IMR-90 (cell line): ENCODE results near the gene GJA4. TPM values are rescaled to one million over a fixed set of nuclear protein-coding genes. Genes with fewer than 3 reads are reported as not detected.
"Not testable (repeated sequence)": the region's sequence is repeated elsewhere in the genome, so short reads cannot be mapped to it uniquely, and the experiment has no call there.

Source experiments
- ATAC-seq: fragments of 200-7000 bp; cut with Tn5 transposase; 2 replicates; pipeline ENCODE4 v1.9.1; 2020; ENCODE audit warnings: low read depth, mild to moderate bottlenecking, moderate library complexity
- BruUV-seq: library from RNA; stranded (reverse); fragments of 400-500 nt; replicated peaks from 2 replicates; lab custom pipeline; 2021; lab: Mats Ljungman, UMichigan
- CTCF ChIA-PET: fragments of 300-600 bp; formaldehyde crosslinking; extraction: SDS; loops from one replicate; lab custom pipeline; 2021; ENCODE audit warnings: antibody characterized with exemption; lab: Yijun Ruan, JAX
- POLR2A ChIA-PET: fragments of 300-600 bp; sonication (Branson Sonifier 250); formaldehyde crosslinking; loops from one replicate; lab custom pipeline; 2022; ENCODE audit warnings: antibody characterized with exemption; ENCODE audit not compliant: unreplicated experiment; lab: Charles Lee
- DNase-seq: peaks from one replicate; pipeline ENCODE4 v3.0.0; 2013
- H2AFZ ChIP-seq: replicated peaks from 2 replicates; pipeline ENCODE3; 2013; ENCODE audit warnings: low read length, mild to moderate bottlenecking; ENCODE audit not compliant: poor library complexity
- H2AK5ac ChIP-seq: 2 replicates; pipeline ENCODE4 v1.6.1; 2013; ENCODE audit warnings: low read depth, low read length, inconsistent platforms
- H2AK9ac ChIP-seq: replicated peaks from 2 replicates; pipeline ENCODE3; 2013; ENCODE audit warnings: mild to moderate bottlenecking, low read depth, low read length, moderate library complexity; ENCODE audit not compliant: poor library complexity
- H2BK120ac ChIP-seq: 2 replicates; pipeline ENCODE4 v1.6.1; 2013; ENCODE audit warnings: low read depth, low read length, inconsistent platforms
- H2BK15ac ChIP-seq: 3 replicates; pipeline ENCODE4 v1.6.1; 2013; ENCODE audit warnings: low read depth, low read length, inconsistent platforms
- H2BK20ac ChIP-seq: 2 replicates; pipeline ENCODE4 v1.6.1; 2013; ENCODE audit warnings: low read depth, mild to moderate bottlenecking, inconsistent platforms, low read length, moderate library complexity
- H2BK5ac ChIP-seq: 2 replicates; pipeline ENCODE4 v1.6.1; 2013; ENCODE audit warnings: mild to moderate bottlenecking, low read depth, low read length, inconsistent platforms; ENCODE audit not compliant: poor library complexity, severe bottlenecking
- H3K14ac ChIP-seq: replicated peaks from 2 replicates; pipeline ENCODE4 v1.6.1; 2013; ENCODE audit warnings: low read depth, low read length, inconsistent platforms
- H3K18ac ChIP-seq: 2 replicates; pipeline ENCODE4 v1.6.1; 2013; ENCODE audit warnings: low read depth, low read length, control low read depth
- H3K23ac ChIP-seq: 2 replicates; pipeline ENCODE4 v1.6.1; 2013; ENCODE audit warnings: low read depth, low read length, inconsistent platforms
- H3K27ac ChIP-seq: 2 replicates; pipeline ENCODE4 v1.5.1; 2013; ENCODE audit warnings: mild to moderate bottlenecking, control low read depth, low read length; ENCODE audit not compliant: insufficient read depth
- H3K27me3 ChIP-seq: 2 replicates; pipeline ENCODE4 v1.6.1; 2013; ENCODE audit warnings: low read length; ENCODE audit not compliant: control insufficient read depth, insufficient read depth
- H3K36me3 ChIP-seq: 2 replicates; pipeline ENCODE4 v1.6.1; 2013; ENCODE audit warnings: low read length, mixed read lengths; ENCODE audit not compliant: control insufficient read depth, insufficient read depth
- H3K4ac ChIP-seq: 2 replicates; pipeline ENCODE4 v1.6.1; 2013; ENCODE audit warnings: low read depth, low read length, inconsistent platforms
- H3K4me1 ChIP-seq: 2 replicates; pipeline ENCODE4 v1.6.1; 2013; ENCODE audit warnings: low read length, mixed read lengths; ENCODE audit not compliant: control insufficient read depth, insufficient read depth
- H3K4me2 ChIP-seq: 2 replicates; pipeline ENCODE4 v1.6.1; 2013; ENCODE audit warnings: low read depth, mild to moderate bottlenecking, control low read depth, low read length, moderate library complexity
- H3K4me3 ChIP-seq: 2 replicates; pipeline ENCODE4 v1.5.1; 2013; ENCODE audit warnings: low read depth, mild to moderate bottlenecking, control low read depth, low read length, moderate library complexity; ENCODE audit not compliant: insufficient read depth
- H3K56ac ChIP-seq: 2 replicates; pipeline ENCODE4 v1.6.1; 2013; ENCODE audit warnings: low read length, inconsistent platforms; ENCODE audit not compliant: insufficient read depth; ENCODE audit errors: extremely low read depth
- H3K79me1 ChIP-seq, 2 experiments: 2 replicates each; pipeline ENCODE4 v1.6.1; 2013; ENCODE audit warnings: low read length in 2 of 2, inconsistent platforms in 1 of 2, low read depth in 1 of 2
- H3K9ac ChIP-seq: 2 replicates; pipeline ENCODE4 v1.6.1; 2013; ENCODE audit warnings: low read depth, low read length, control low read depth
- H3K9me1 ChIP-seq: 2 replicates; pipeline ENCODE4 v1.6.1; 2013; ENCODE audit warnings: low read length, inconsistent platforms; ENCODE audit not compliant: insufficient read depth
- H3K9me3 ChIP-seq: 2 replicates; pipeline ENCODE4 v1.6.1; 2013; ENCODE audit warnings: low read length; ENCODE audit not compliant: control insufficient read depth, insufficient read depth
- H4K20me1 ChIP-seq: 2 replicates; pipeline ENCODE4 v1.6.1; 2013; ENCODE audit warnings: low read length, inconsistent platforms; ENCODE audit not compliant: insufficient read depth
- H4K5ac ChIP-seq: 2 replicates; pipeline ENCODE4 v1.6.1; 2013; ENCODE audit warnings: mild to moderate bottlenecking, low read depth, low read length, control low read depth
- H4K8ac ChIP-seq, 2 experiments: 2 replicates each; pipeline ENCODE4 v1.6.1; 2013; ENCODE audit warnings: low read depth in 2 of 2, low read length in 2 of 2, control low read depth in 1 of 2, inconsistent platforms in 1 of 2
- H4K91ac ChIP-seq: 2 replicates; pipeline ENCODE4 v1.6.1; 2013; ENCODE audit warnings: low read depth, low read length, inconsistent platforms; ENCODE audit not compliant: insufficient read depth
- WGBS, 2 experiments: methylation state at CpG; one replicate each; pipeline versions ENCODE4 v1.1.5 to v1.1.7; 2013; ENCODE audit warnings: missing lambda C conversion rate in 2 of 2; ENCODE audit not compliant: insufficient read length in 1 of 2; ENCODE audit errors: extremely low coverage in 2 of 2; 5-methylcytosine and 5-hydroxymethylcytosine counted together
- dilution Hi-C: fragments of 300-500 bp; cut with HindIII; formaldehyde crosslinking; loops from one replicate; pipeline ENCODE4 v1.14.3; 2018; ENCODE audit warnings: low sequenced_read_pairs; ENCODE audit not compliant: unreplicated experiment
- in situ Hi-C: fragments of 300-500 bp; cut with MboI; formaldehyde crosslinking; loops from 3 replicates; pipeline ENCODE4 v1.14.3; 2019; ENCODE audit warnings: low sequenced_read_pairs, inconsistent platforms, mixed read lengths
- intact Hi-C: fragments of 100-400 bp; cut with micrococcal nuclease; formaldehyde crosslinking; loops from 2 replicates; pipeline ENCODE4 v1.10.0; 2022
- polyA plus RNA-seq, 3 experiments: library from polyadenylated mRNA; depleted of rRNA; stranded (reverse); fragments of >200 nt; gene quantifications; 2 replicates each; pipeline ENCODE4 v1.2.3, GENCODE V29; 2012; ENCODE audit warnings: low replicate concordance in 1 of 3
- total RNA-seq: library from RNA; depleted of rRNA; stranded (reverse); fragments of >200 nt; gene quantifications from 2 replicates; pipeline ENCODE4 v1.2.3, GENCODE V29; 2012

The GJA4 gene
- total and polyA plus RNA-seq, 2 of the 4 experiments (the other 2 are of a cell fraction), result not detected

GRCh38 chr1:34773114-34773513, 19.7 kb upstream of the GJA4 start:
- H3K27ac ChIP-seq, CTCF ChIA-PET, BruUV-seq, H2BK120ac ChIP-seq, ATAC-seq, H2BK15ac ChIP-seq, H3K79me1 ChIP-seq, H3K9me3 ChIP-seq, POLR2A ChIA-PET, H3K23ac ChIP-seq, H3K9me1 ChIP-seq, H2BK20ac ChIP-seq, dilution Hi-C loops, H3K27me3 ChIP-seq, intact Hi-C loops, H4K8ac ChIP-seq, H3K14ac ChIP-seq, H2AK5ac ChIP-seq, in situ Hi-C loops, H2AK9ac ChIP-seq, H3K36me3 ChIP-seq, H2AFZ ChIP-seq, DNase-seq, H2BK5ac ChIP-seq, H3K4me1 ChIP-seq, H3K4ac ChIP-seq, H3K56ac ChIP-seq, H3K4me3 ChIP-seq, H3K9ac ChIP-seq, H4K91ac ChIP-seq, H4K5ac ChIP-seq, H3K4me2 ChIP-seq, H3K18ac ChIP-seq, H4K20me1 ChIP-seq: not testable (repeated sequence)
- WGBS, 2 experiments, result no CpG with 5 or more reads among the region's 4 CpGs
